ENCODE measurements around the gene RELN.

Gene RELN

GRCh38 chr7:103865442-103865841, 124.0 kb downstream of the RELN start:
- TF ChIP-seq CTCF (IDR thresholded peaks at IDR 0.05) = no peak
- Histone ChIP-seq H3K27ac (no peak overlapping the region), H3K4me3 (ENCODE audit: low read depth in 1 of 2, low read length in 1 of 2) (no peak overlapping the region), H3K27me3 (no peaks in the 10 kb centered on the region), H3K9me3 (no peaks in the 10 kb centered on the region), H3K4me1 (ENCODE audit: control insufficient read depth in 1 of 2, insufficient read depth in 1 of 2, low read depth in 1 of 2, low read length in 1 of 2) (no peaks in the 10 kb centered on the region), H3K36me3 (no peaks in the 10 kb centered on the region)

DNA sequence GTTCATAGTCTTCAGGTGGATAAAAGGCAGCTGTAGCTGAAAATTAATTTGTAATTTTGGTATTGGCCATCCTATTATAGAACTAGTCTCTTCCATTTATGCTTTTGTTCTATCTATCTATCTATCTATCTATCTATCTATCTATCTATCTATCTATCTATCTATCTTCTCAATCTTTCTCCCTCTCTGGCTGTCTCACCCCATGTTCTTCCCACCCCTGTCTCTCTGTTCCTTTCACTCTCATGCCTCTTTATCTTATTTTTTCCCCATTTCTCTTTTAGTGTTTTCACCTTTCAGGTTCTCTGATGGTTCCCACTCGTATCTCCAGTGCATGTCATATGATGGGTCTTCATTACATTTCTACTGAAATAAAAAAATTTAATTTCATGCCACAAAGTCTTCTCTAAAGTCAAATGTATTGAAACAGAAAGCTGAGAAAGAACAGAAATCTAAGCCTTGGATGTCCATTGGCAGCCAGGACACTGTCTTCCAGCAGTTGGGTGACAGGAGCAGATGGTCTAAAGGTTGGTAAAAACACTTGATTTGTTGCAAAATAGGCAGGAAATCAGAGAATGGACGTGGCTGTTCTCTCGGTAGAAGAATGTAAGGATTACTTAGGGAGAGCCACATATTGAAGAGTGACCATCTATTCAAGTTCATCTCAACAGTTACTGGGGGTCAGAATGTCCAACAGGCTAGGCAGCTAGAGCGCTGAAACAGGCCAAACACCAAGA, 127.0 kb downstream of the RELN start:
- H3K27ac ChIP-seq = no peak overlapping the region
- H3K4me3 ChIP-seq (ENCODE audit: low read depth in 1 of 2, low read length in 1 of 2) = no peak overlapping the region
- no peaks in the 10 kb centered on the region for H3K27me3 ChIP-seq
- no peaks in the 10 kb centered on the region for H3K9me3 ChIP-seq
- no peaks in the 10 kb centered on the region for H3K4me1 ChIP-seq (ENCODE audit: control insufficient read depth in 1 of 2, insufficient read depth in 1 of 2, low read depth in 1 of 2, low read length in 1 of 2)
- TF ChIP-seq CTCF (IDR thresholded peaks at IDR 0.05) = no peak
- no peaks in the 10 kb centered on the region for H3K36me3 ChIP-seq

- Histone ChIP-seq H3K27ac (no peak overlapping the region), H3K4me1 (ENCODE audit: control insufficient read depth in 1 of 2, insufficient read depth in 1 of 2, low read depth in 1 of 2, low read length in 1 of 2) (no peaks in the 10 kb centered on the region), H3K4me3 (ENCODE audit: low read depth in 1 of 2, low read length in 1 of 2) (no peak overlapping the region), H3K36me3 (no peaks in the 10 kb centered on the region), H3K27me3 (no peaks in the 10 kb centered on the region), H3K9me3 (no peaks in the 10 kb centered on the region)
- no peak for TF ChIP-seq CTCF (IDR thresholded peaks at IDR 0.05)
Observed at GRCh38 chr7:103859709-103860108, 129.7 kb downstream of the RELN start.

GRCh38 chr7:103857435-103857834, 132.0 kb downstream of the RELN start:
- Histone ChIP-seq H3K9me3 (no peaks in the 10 kb centered on the region), H3K4me1 (ENCODE audit: control insufficient read depth in 1 of 2, insufficient read depth in 1 of 2, low read depth in 1 of 2, low read length in 1 of 2) (no peaks in the 10 kb centered on the region), H3K4me3 (ENCODE audit: low read depth in 1 of 2, low read length in 1 of 2) (no peak overlapping the region), H3K36me3 (no peaks in the 10 kb centered on the region), H3K27ac (no peak overlapping the region), H3K27me3 (no peaks in the 10 kb centered on the region)
- no peak for TF ChIP-seq CTCF (IDR thresholded peaks at IDR 0.05)

DNA sequence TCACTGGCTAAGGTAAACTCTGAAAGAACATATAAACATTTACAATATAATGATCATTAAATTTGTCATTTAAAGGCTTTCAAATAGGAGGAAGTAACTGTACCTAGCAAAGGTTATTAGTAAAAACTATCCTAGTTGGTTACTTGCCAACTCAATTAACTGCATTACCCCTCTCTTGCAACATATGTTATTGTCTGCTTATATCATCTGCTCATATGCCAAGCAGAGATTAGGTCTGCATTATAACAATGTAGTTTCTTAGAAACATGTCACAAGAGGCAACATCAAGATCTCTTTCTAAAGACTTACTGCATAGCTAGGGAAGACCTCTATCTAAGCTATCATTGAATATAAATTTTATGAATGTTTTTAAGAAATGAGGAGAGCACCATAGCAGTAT, 132.5 kb downstream of the RELN start:
- Histone ChIP-seq H3K27ac (no peak overlapping the region), H3K4me1 (ENCODE audit: control insufficient read depth in 1 of 2, insufficient read depth in 1 of 2, low read depth in 1 of 2, low read length in 1 of 2) (no peaks in the 10 kb centered on the region), H3K9me3 (no peaks in the 10 kb centered on the region), H3K4me3 (ENCODE audit: low read depth in 1 of 2, low read length in 1 of 2) (no peak overlapping the region), H3K36me3 (no peaks in the 10 kb centered on the region), H3K27me3 (no peaks in the 10 kb centered on the region)
- TF ChIP-seq CTCF (IDR thresholded peaks at IDR 0.05) = no peak

Measured in neutrophil (primary cell).